ENCODE results near the gene INAVA. TPM values are rescaled to one million over a fixed set of nuclear protein-coding genes. Genes with fewer than 3 reads are reported as not detected.

Gene INAVA
- total RNA-seq, 1 donor from 2014 or later = 191 TPM

DNA sequence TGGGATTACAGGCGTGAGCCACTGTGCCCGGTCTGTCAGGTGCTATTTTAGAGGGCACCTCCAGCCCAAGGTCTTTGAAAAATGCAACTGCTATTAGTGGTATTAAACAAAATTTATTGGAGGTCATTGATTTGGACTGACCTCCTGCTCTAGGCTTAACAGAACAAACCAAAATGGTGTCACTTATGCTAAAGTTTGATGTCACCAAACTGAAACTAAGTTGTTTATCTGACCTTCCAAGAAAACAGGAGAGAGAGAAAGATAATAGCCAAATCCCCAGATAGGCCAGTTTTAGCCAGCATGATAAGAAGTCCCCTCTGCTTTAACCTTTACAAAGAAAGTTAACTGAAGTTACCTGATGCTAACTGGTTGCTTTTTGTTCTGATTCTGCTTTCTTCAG, 8.1 kb upstream of the INAVA start:
- H3K4me3 ChIP-seq (ENCODE audit: low read depth, low read length) = no peak overlapping the region
- TF ChIP-seq, protein P1, sequence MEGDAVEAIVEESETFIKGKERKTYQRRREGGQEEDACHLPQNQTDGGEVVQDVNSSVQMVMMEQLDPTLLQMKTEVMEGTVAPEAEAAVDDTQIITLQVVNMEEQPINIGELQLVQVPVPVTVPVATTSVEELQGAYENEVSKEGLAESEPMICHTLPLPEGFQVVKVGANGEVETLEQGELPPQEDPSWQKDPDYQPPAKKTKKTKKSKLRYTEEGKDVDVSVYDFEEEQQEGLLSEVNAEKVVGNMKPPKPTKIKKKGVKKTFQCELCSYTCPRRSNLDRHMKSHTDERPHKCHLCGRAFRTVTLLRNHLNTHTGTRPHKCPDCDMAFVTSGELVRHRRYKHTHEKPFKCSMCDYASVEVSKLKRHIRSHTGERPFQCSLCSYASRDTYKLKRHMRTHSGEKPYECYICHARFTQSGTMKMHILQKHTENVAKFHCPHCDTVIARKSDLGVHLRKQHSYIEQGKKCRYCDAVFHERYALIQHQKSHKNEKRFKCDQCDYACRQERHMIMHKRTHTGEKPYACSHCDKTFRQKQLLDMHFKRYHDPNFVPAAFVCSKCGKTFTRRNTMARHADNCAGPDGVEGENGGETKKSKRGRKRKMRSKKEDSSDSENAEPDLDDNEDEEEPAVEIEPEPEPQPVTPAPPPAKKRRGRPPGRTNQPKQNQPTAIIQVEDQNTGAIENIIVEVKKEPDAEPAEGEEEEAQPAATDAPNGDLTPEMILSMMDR (conservative IDR thresholded peaks at IDR 0.05; ENCODE audit: low read depth, low read length) = no peak
- no peak for DNase-seq (ENCODE audit: low read depth)

DNA sequence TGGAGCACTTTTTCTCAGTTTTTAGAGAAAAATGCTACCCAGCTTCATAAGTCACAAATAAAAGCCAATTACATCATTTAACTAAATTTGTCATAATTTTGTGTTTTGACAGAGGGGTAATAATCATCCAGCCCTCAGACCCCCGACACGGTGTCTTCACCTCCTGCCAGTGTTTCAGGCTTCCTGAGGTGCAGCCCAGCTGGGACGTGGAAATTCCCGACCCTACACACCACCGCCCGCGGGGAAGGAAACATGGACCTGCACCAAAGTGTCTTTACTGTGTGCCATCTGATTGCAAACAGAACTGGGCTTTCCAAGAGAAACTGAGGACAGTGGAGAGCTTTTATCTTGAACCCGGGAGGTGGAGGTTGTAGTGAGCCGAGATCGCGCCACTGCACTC, 7.7 kb upstream of the INAVA start:
- TF ChIP-seq, protein P1 (conservative IDR thresholded peaks at IDR 0.05; ENCODE audit: low read depth, low read length) = no peak
- no peak overlapping the region for H3K4me3 ChIP-seq (ENCODE audit: low read depth, low read length)
- DNase-seq (ENCODE audit: low read depth) = no peak

DNA sequence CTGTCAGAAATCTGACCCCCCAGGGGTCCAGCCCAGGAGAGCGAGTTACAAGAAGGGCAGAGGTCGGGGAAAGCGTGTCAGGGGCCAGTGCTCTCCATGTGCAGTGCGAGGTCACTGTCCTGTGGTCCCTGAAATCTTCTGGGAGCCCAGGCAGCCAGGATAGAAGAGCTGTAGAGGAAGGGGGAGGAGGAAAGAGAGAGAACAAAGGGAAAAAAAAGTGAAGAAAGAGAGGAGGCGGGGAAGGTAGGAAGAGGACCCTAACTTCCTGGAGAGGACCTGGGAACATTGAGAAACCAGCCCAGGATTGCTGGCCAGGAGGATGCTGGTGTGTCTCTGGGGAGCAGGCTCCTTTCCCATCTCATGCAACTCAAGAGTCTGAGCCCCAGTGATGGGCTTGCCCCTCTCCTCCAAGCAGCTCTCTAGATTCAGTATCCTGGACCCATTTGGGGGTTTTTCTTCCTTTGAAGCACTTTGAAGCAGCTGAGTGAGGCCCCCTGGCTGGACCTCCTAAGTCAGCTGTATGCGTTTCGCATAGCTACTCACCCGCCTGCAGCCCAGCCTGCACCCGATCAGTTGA, 6.8 kb upstream of the INAVA start:
- no peak for DNase-seq (ENCODE audit: low read depth)
- no peak overlapping the region for H3K4me3 ChIP-seq (ENCODE audit: low read depth, low read length)
- TF ChIP-seq, protein P1 (conservative IDR thresholded peaks at IDR 0.05; ENCODE audit: low read depth, low read length) = no peak

DNA sequence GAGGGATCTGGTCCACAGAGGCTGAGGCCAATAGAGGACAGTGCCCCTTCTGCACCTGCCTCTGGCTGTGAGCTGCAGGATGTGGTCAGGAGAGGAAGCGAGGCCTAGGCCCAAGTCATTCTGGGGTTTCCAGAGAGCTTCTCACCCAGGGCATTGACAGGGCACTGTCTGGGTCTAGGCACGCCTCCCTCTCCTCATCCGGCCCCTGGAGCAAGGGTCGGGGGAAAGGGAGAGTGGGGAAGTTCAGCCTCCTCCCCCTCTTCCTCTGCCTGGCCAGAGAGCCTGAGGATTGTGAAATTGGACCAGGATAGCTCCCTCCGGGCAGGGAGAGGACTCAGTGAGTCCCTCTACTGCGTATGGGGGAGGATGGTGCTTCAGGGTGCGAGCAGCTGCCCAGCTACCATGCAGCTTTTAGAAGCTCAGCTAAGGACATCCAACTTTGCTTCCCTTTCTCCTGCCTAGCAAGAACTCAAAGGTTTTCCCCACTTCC, 6.3 kb upstream of the INAVA start:
- H3K4me3 ChIP-seq (ENCODE audit: low read depth, low read length) = no peak overlapping the region
- TF ChIP-seq, protein P1 (conservative IDR thresholded peaks at IDR 0.05; ENCODE audit: low read depth, low read length) = no peak
- no peak for DNase-seq (ENCODE audit: low read depth)

DNA sequence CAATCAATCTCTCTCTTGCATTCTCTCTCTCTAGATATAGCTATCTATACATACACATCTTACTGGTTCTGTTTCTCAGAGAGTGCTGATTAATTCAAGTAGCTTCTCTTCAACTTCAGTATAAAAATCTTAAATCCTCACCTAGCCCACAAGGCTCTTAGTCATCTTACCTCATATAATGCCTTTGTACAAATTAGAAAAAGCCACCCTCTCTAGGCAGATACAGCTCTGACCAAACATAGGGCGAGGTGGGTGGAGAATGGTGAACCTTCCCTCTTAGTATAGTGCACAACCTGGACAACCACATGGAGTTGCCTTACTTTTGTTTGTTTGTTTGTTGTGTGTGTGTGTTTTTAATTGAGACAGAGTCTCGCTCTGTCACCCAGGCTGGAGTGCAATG, 5.1 kb upstream of the INAVA start:
- no peak overlapping the region for H3K4me3 ChIP-seq (ENCODE audit: low read depth, low read length)
- DNase-seq (ENCODE audit: low read depth) = no peak
- TF ChIP-seq, protein P1 (conservative IDR thresholded peaks at IDR 0.05; ENCODE audit: low read depth, low read length) = no peak

DNA sequence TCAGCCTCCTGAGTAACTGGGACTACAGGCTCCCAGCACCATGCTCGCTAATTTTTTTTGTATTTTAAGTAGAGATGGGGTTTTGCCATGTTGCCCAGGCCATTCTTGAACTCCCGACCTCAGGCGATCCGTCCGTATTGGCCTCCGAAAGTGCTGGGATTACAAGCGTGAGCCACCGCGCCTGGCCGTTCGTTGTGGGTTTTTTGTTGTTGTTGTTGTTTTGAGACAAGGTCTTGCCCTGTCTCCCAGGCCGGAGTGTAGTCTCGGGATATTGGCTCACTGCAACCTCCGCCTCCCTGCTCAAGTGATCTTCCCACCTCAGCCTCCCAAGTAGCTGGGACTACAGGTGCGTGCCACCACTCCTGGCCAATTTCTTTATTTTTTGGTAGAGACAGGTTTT, 4.7 kb upstream of the INAVA start:
- TF ChIP-seq, protein P1 (conservative IDR thresholded peaks at IDR 0.05; ENCODE audit: low read depth, low read length) = no peak
- H3K4me3 ChIP-seq (ENCODE audit: low read depth, low read length) = no peak overlapping the region
- DNase-seq (ENCODE audit: low read depth) = no peak

Measured in epithelial cell of proximal tubule (primary cell).